ENCODE measurements around the gene HMCN2. TPM values are rescaled to one million over a fixed set of nuclear protein-coding genes. Genes with fewer than 3 reads are reported as not detected.

The HMCN2 gene
- total RNA-seq, 5 donors from 2014 or later (not counting 1 experiment from before 2014, with no cell fraction given), result 0.03 TPM; not detected in 4

DNA sequence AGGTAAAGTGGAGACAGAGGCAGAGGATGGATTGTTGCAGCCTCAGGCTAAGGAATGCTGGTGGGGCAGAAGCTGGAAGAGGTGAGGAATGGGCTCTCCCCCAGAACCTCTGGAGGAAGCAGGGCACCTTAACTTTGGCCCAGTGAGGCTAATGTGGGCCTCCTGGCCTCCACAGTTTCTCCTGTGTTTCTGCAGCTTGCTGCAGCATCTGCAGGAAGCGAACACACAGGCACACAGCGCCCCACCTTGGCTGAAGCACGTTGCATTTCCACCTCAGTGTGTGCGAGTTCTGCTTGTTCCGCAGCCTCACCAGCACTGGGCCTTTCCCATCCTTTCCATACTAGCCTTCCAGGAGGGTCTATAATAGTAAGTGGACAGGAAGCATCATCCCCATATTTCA lies 152.0 kb downstream of the HMCN2 start:
- Mint-ChIP-seq H3K36me3 (no peaks in the 10 kb centered on the region), H3K4me3 (no peak overlapping the region), H3K27me3 (peaks cover 0 to 22% of the 10 kb centered on the region in 2 donors), H3K9me3 (no peaks in the 10 kb centered on the region), H3K27ac (no peak overlapping the region), H3K4me1 (no peaks in the 10 kb centered on the region)
- ChIA-PET CTCF (no interaction called here), POLR2A (no interaction called here)
- WGBS (ENCODE audit: insufficient coverage), result 59% methylated on average over 2 of the region's 5 CpGs
- no peak for DNase-seq
- Histone ChIP-seq H3K4me3 (ENCODE audit: control insufficient read depth in 1 of 2, extremely low read depth in 1 of 2, low read length in 1 of 2) (no peak overlapping the region), H3K27me3 (replicated peaks in 1 of 2; ENCODE audit: control insufficient read depth in 2 of 2, extremely low read depth in 1 of 2, insufficient read depth in 2 of 2, low read length in 1 of 2) (peaks cover 0 to 21% of the 10 kb centered on the region in 2 experiments), H3K27ac (ENCODE audit: low read length) (no peak overlapping the region), H3K36me3 (ENCODE audit: control insufficient read depth in 2 of 2, extremely low read depth in 1 of 2, insufficient read depth in 1 of 2, low read length in 1 of 2) (no peaks in the 10 kb centered on the region), H3K4me1 (ENCODE audit: control insufficient read depth in 1 of 2, extremely low read depth in 1 of 2, insufficient read depth in 2 of 2, low read length in 2 of 2) (no peaks in the 10 kb centered on the region), H3K9me3 (no peaks in the 10 kb centered on the region)
- ATAC-seq (replicated peaks in 1 of 4), result no peak

DNA sequence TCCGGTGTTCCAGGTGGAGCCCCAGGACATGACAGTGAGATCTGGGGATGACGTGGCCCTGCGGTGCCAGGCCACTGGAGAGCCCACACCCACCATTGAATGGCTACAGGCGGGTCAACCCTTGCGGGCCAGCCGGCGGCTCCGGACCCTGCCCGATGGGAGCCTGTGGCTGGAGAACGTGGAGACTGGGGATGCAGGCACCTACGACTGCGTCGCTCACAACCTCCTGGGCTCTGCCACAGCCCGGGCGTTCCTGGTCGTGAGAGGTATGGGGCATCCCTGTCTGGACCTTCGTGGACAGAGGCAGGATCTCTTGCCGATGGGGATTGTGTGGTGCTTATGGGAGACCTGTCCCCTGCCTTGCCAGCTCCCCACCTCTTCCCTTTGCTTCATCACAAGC lies 153.2 kb downstream of the HMCN2 start:
- Mint-ChIP-seq H3K27ac (no peak overlapping the region), H3K36me3 (no peaks in the 10 kb centered on the region), H3K9me3 (no peaks in the 10 kb centered on the region), H3K4me3 (no peak overlapping the region), H3K4me1 (no peaks in the 10 kb centered on the region), H3K27me3 (peaks cover 0 to 22% of the 10 kb centered on the region in 2 donors)
- H3K4me1 ChIP-seq (ENCODE audit: control insufficient read depth in 1 of 2, extremely low read depth in 1 of 2, insufficient read depth in 2 of 2, low read length in 2 of 2), result no peaks in the 10 kb centered on the region
- CTCF ChIA-PET, result no interaction called here
- no peak for DNase-seq
- 94% methylated on average over 13 of the region's 18 CpGs for WGBS (ENCODE audit: insufficient coverage)
- H3K27me3 ChIP-seq (replicated peaks in 1 of 2; ENCODE audit: control insufficient read depth in 2 of 2, extremely low read depth in 1 of 2, insufficient read depth in 2 of 2, low read length in 1 of 2), result peaks cover 0 to 24% of the 10 kb centered on the region in 2 experiments
- POLR2A ChIA-PET, result no interaction called here
- no peak overlapping the region for H3K27ac ChIP-seq (ENCODE audit: low read length)
- no peak for ATAC-seq (replicated peaks in 1 of 4)
- H3K9me3 ChIP-seq, result no peaks in the 10 kb centered on the region
- no peaks in the 10 kb centered on the region for H3K36me3 ChIP-seq (ENCODE audit: control insufficient read depth in 2 of 2, extremely low read depth in 1 of 2, insufficient read depth in 1 of 2, low read length in 1 of 2)
- H3K4me3 ChIP-seq (ENCODE audit: control insufficient read depth in 1 of 2, extremely low read depth in 1 of 2, low read length in 1 of 2), result no peak overlapping the region

GRCh38 chr9:130419521-130420035 lies 154.0 kb downstream of the HMCN2 start:
- H3K36me3 Mint-ChIP-seq, result no peaks in the 10 kb centered on the region
- ATAC-seq (replicated peaks in 1 of 4) (no peak), DNase-seq (no peak)
- Histone ChIP-seq H3K27ac (ENCODE audit: low read length) (no peak overlapping the region), H3K27me3 (replicated peaks in 1 of 2; ENCODE audit: control insufficient read depth in 2 of 2, extremely low read depth in 1 of 2, insufficient read depth in 2 of 2, low read length in 1 of 2) (peaks cover 0 to 22% of the 10 kb centered on the region in 2 experiments), H3K4me1 (ENCODE audit: control insufficient read depth in 1 of 2, extremely low read depth in 1 of 2, insufficient read depth in 2 of 2, low read length in 2 of 2) (no peaks in the 10 kb centered on the region), H3K36me3 (ENCODE audit: control insufficient read depth in 2 of 2, extremely low read depth in 1 of 2, insufficient read depth in 1 of 2, low read length in 1 of 2) (no peaks in the 10 kb centered on the region), H3K9me3 (no peaks in the 10 kb centered on the region), H3K4me3 (ENCODE audit: control insufficient read depth in 1 of 2, extremely low read depth in 1 of 2, low read length in 1 of 2) (no peak overlapping the region)
- no peaks in the 10 kb centered on the region for H3K9me3 Mint-ChIP-seq
- peaks cover 0 to 18% of the 10 kb centered on the region in 2 donors for H3K27me3 Mint-ChIP-seq
- WGBS (ENCODE audit: insufficient coverage), result 78% methylated on average over 7 of the region's 8 CpGs
- H3K4me1 Mint-ChIP-seq, result no peaks in the 10 kb centered on the region
- H3K27ac Mint-ChIP-seq, result no peak overlapping the region
- ChIA-PET POLR2A (no interaction called here), CTCF (no interaction called here)
- no peak overlapping the region for H3K4me3 Mint-ChIP-seq

DNA sequence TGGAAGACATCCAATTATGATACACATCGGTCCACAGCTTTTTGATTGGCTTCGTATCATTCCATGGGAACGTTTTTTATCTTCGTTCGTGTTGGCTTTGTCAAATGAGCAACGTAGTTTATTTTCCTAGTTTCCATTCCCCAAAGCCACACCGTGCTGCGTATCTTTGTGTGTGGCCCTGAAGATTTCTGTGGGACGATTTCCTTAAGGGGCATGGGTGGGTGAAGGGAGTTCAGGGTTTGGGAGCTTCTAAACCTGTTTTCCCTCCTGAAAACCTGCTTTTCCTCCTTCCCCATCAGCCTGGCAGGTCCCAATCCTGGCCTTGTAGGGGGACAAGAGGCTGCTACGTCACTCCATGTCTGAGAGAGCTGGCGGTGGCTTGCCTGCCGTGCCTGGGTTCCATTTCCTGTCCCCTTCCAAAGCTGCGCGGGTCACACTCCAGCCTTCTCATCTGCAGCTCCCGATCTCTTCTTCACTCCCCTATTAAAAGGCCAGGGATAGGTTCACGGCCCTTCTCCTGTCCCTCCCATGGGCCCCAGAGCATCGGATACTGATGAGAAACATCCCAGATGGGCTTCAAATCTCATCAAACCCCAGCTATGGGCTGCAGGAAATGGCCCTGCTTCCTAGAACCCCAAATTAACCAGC lies 155.7 kb downstream of the HMCN2 start:
- ChIA-PET POLR2A (no interaction called here), CTCF (no interaction called here)
- DNase-seq, result no peak
- H3K27ac Mint-ChIP-seq, result no peak overlapping the region
- H3K4me3 Mint-ChIP-seq, result no peak overlapping the region
- peaks cover 0 to 17% of the 10 kb centered on the region in 2 donors for H3K27me3 Mint-ChIP-seq
- no peaks in the 10 kb centered on the region for H3K9me3 Mint-ChIP-seq
- WGBS (ENCODE audit: insufficient coverage), result 62% methylated on average over 6 of the region's 17 CpGs
- Histone ChIP-seq H3K27me3 (replicated peaks in 1 of 2; ENCODE audit: control insufficient read depth in 2 of 2, extremely low read depth in 1 of 2, insufficient read depth in 2 of 2, low read length in 1 of 2) (peaks cover 0 to 28% of the 10 kb centered on the region in 2 experiments), H3K36me3 (ENCODE audit: control insufficient read depth in 2 of 2, extremely low read depth in 1 of 2, insufficient read depth in 1 of 2, low read length in 1 of 2) (no peaks in the 10 kb centered on the region), H3K4me1 (ENCODE audit: control insufficient read depth in 1 of 2, extremely low read depth in 1 of 2, insufficient read depth in 2 of 2, low read length in 2 of 2) (no peaks in the 10 kb centered on the region), H3K9me3 (no peaks in the 10 kb centered on the region), H3K4me3 (ENCODE audit: control insufficient read depth in 1 of 2, extremely low read depth in 1 of 2, low read length in 1 of 2) (no peak overlapping the region), H3K27ac (ENCODE audit: low read length) (no peak overlapping the region)
- H3K36me3 Mint-ChIP-seq, result no peaks in the 10 kb centered on the region
- ATAC-seq (replicated peaks in 1 of 4), result no peak
- no peaks in the 10 kb centered on the region for H3K4me1 Mint-ChIP-seq

DNA sequence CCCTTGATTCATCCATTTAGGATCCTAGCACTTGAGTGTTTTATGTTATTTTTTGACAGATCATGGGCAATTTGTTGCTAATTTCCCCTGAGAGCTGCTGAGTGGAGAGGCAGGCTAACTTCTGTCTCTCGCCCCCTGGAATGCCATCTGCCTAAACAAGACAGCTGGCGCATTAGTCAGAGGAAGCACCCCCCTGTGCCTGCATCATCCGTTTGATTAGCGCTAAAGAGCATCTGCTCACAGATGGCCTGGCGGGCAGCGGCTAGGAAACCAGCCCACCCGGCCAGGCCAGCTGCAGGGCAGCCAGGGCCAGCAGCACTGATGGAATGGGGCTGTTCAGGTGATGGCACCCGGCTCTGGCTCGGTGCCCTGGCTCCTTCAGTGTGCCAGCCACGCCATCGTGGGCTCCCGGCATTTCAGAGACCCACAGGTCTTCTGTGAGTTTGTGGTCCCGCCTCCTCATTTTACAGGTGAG lies 156.3 kb downstream of the HMCN2 start:
- Mint-ChIP-seq H3K36me3 (no peaks in the 10 kb centered on the region), H3K4me1 (no peaks in the 10 kb centered on the region), H3K4me3 (no peak overlapping the region), H3K9me3 (no peaks in the 10 kb centered on the region), H3K27me3 (peaks cover 2 to 20% of the 10 kb centered on the region in 2 donors), H3K27ac (no peak overlapping the region)
- Histone ChIP-seq H3K27ac (ENCODE audit: low read length) (no peak overlapping the region), H3K36me3 (ENCODE audit: control insufficient read depth in 2 of 2, extremely low read depth in 1 of 2, insufficient read depth in 1 of 2, low read length in 1 of 2) (no peaks in the 10 kb centered on the region), H3K9me3 (no peaks in the 10 kb centered on the region), H3K4me1 (ENCODE audit: control insufficient read depth in 1 of 2, extremely low read depth in 1 of 2, insufficient read depth in 2 of 2, low read length in 2 of 2) (no peaks in the 10 kb centered on the region), H3K27me3 (replicated peaks in 1 of 2; ENCODE audit: control insufficient read depth in 2 of 2, extremely low read depth in 1 of 2, insufficient read depth in 2 of 2, low read length in 1 of 2) (peaks cover 0 to 30% of the 10 kb centered on the region in 2 experiments), H3K4me3 (ENCODE audit: control insufficient read depth in 1 of 2, extremely low read depth in 1 of 2, low read length in 1 of 2) (no peak overlapping the region)
- POLR2A ChIA-PET, result no interaction called here
- 74% methylated on average over 9 of the region's 13 CpGs for WGBS (ENCODE audit: insufficient coverage)
- no peak for ATAC-seq (replicated peaks in 1 of 4)
- CTCF ChIA-PET, result no interaction called here
- no peak for DNase-seq

- Mint-ChIP-seq H3K27me3 (peaks cover 4 to 23% of the 10 kb centered on the region in 2 donors), H3K4me3 (no peak overlapping the region), H3K27ac (no peak overlapping the region), H3K9me3 (no peaks in the 10 kb centered on the region), H3K4me1 (no peaks in the 10 kb centered on the region), H3K36me3 (no peaks in the 10 kb centered on the region)
- no peak overlapping the region for H3K27ac ChIP-seq (ENCODE audit: low read length)
- POLR2A ChIA-PET, result no interaction called here
- DNase-seq (no peak), ATAC-seq (replicated peaks in 1 of 4) (no peak)
- H3K4me1 ChIP-seq (ENCODE audit: control insufficient read depth in 1 of 2, extremely low read depth in 1 of 2, insufficient read depth in 2 of 2, low read length in 2 of 2), result no peaks in the 10 kb centered on the region
- CTCF ChIA-PET, result no interaction called here
- peaks cover 0 to 36% of the 10 kb centered on the region in 2 experiments for H3K27me3 ChIP-seq (replicated peaks in 1 of 2; ENCODE audit: control insufficient read depth in 2 of 2, extremely low read depth in 1 of 2, insufficient read depth in 2 of 2, low read length in 1 of 2)
- no peaks in the 10 kb centered on the region for H3K9me3 ChIP-seq
- no peak overlapping the region for H3K4me3 ChIP-seq (ENCODE audit: control insufficient read depth in 1 of 2, extremely low read depth in 1 of 2, low read length in 1 of 2)
- 60% methylated on average over 6 of the region's 10 CpGs for WGBS (ENCODE audit: insufficient coverage)
- H3K36me3 ChIP-seq (ENCODE audit: control insufficient read depth in 2 of 2, extremely low read depth in 1 of 2, insufficient read depth in 1 of 2, low read length in 1 of 2), result no peaks in the 10 kb centered on the region
These were observed 157.0 kb downstream of the HMCN2 start for GRCh38 chr9:130422546-130422945.

All from T-cell (primary cell).